ENCODE measurements around the gene LCN15.

DNA sequence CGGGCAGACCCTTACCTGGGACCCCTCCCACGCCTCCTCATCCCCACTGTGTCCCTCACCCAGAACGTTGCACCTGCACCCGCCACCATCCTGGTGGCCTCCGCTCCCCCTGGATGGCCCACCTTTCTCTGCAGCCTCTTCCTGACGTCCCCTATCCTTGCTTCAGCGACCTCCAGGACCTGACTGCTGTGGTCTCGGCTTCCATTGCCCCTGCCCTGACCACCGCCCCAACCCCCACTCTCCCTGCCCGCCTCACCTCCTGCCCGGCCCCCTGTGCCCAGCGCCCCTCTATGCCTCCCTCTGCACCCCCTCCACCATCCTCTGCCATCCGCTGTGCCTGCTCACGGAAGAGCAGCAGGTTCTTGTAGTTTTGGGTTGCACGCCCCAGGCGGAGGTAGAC, 23.8 kb downstream of the LCN15 start:
- TF ChIP-seq, protein P1, sequence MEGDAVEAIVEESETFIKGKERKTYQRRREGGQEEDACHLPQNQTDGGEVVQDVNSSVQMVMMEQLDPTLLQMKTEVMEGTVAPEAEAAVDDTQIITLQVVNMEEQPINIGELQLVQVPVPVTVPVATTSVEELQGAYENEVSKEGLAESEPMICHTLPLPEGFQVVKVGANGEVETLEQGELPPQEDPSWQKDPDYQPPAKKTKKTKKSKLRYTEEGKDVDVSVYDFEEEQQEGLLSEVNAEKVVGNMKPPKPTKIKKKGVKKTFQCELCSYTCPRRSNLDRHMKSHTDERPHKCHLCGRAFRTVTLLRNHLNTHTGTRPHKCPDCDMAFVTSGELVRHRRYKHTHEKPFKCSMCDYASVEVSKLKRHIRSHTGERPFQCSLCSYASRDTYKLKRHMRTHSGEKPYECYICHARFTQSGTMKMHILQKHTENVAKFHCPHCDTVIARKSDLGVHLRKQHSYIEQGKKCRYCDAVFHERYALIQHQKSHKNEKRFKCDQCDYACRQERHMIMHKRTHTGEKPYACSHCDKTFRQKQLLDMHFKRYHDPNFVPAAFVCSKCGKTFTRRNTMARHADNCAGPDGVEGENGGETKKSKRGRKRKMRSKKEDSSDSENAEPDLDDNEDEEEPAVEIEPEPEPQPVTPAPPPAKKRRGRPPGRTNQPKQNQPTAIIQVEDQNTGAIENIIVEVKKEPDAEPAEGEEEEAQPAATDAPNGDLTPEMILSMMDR (IDR thresholded peaks at IDR 0.05; ENCODE audit: insufficient read depth, low read length, poor library complexity, severe bottlenecking): no peak
- no peak for TF ChIP-seq EZH2phosphoT487 (conservative IDR thresholded peaks at IDR 0.05; ENCODE audit: low read length)
